HG03521 (cell line): ENCODE measurements around the gene DYRK1A.
"Not testable (repeated sequence)": the region's sequence is repeated elsewhere in the genome, so short reads cannot be mapped to it uniquely, and the experiment has no call there.

Experiments
- ATAC-seq: cut with Tn5 transposase; IDR thresholded peaks from one replicate; pipeline ENCODE4 v1.9.1; 2021; ENCODE audit warnings: mild to moderate bottlenecking, moderate library complexity; ENCODE audit not compliant: unreplicated experiment

Gene DYRK1A

DNA sequence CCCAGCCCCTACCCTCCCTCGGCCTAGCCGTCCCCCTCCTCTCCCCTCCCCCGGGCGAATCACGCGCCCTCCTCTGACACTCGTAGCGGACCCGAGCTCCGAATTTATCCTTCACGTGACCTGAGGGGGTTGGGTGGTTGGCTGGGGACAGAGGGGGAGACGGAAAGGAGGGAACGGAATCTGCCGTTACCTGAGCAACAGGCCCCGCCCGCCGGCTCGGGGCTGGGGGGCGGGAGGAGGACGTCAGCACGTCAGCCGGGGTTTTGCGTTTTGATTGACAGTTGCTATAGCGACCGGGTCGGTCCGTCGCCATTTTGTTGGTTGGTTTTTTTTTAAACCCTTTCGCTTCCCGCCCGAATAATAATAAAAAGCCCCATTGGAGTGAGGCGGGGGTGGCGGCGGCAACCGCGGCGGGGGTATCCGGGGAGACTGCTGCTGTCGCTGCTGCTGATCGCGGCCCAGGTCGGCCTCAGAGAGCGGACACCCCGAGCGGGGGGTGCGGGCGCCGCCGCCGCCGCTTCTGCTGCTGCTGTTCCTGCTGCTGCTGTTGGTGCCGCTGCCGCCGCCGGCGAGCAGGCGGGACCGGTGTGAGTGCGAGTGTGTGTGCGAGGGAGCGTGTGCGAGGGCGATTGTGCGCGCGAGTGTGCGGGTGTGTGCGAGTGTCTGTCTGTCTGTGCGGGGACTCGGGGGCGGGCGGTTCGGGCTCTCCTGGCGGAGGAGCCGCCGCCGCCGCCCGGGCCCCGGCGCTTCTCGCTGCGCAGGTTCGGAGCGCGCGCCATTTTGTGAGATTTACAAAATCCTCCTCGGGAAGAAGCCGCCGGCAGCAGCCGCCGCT lies at the start of gene DYRK1A:
TSS of gene DYRK1A (plus strand) at position 292 of the 835 bp plus-strand sequence. CDS start 53,602 bp downstream, outside the sequence.
- peak; percentile 63 for ATAC-seq

DNA sequence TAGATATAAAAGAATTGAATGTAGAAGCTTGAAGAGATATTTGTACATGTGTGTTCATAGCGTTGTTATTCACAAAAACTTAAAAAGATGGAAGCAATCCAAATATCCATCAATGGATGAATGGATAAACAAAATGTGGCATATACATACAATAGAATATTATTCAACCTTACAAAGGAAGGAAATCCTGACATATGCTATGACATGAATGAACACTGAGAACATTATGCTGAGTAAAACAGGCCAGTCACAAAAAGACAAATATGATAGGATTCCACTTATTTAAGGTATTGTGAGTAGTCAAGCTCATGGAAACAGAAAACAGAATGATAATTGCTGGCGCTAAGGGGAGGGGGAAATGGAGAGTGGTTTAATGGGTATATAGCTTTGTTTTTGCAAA lies 47.0 kb upstream of the DYRK1A start:
- ATAC-seq = no peak

DNA sequence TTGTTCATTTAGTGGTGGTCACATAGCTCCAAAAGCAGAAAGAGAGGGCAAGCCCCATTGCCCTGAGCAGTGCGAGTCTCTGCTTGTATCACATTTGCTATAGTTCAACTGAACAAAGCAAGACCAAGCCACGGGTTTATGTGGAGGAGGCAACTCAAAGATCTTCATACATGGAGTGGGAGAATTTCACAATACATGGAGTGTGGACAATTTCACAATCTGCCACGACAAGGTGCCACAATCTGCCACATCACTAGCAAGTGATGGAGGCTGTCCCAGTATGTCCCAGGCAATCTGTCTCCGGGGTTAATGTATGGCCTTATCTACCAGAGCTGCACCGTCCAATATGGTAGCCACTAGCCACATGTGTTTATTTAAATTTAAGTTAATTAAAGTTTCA lies 44.5 kb upstream of the DYRK1A start:
- no peak for ATAC-seq

DNA sequence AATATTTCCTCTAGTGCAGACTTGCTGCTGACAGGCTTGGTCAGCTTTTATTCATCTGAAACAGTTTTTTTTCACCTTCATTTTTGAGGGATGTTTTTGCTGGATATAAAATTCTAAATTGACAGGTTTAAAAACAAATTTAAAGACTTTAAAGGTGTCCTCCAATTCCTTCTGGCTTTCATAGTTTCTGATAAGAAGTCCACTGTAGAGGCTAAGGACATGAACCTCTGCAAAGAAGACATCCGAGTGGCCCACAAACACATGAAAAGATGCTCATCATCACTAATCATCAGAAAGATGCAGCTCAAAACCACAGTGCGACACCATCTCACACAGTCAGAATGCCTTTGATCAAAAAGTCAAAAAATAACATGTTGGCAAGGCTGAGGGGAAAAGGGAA lies 42.0 kb upstream of the DYRK1A start:
- ATAC-seq = no peak

DNA sequence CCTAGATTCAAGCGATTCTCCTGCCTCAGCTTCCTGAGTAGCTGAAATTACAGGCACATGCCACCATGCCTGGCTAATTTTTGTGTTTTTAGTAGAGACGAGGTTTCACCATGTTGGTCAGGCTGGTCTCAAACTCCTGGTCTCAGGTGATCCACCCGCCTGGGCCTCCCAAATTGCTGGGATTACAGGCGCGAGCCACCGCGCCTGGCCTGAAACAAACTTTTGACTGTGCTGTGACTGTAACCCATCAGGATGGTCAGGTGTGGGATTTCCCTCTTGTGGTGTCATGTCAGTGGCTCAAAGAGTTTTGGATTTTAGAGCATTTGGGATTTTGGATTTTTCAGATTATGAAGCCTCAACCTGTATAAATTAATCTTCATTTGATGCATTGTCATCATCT lies 38.4 kb upstream of the DYRK1A start:
- not testable (repeated sequence) for ATAC-seq

DNA sequence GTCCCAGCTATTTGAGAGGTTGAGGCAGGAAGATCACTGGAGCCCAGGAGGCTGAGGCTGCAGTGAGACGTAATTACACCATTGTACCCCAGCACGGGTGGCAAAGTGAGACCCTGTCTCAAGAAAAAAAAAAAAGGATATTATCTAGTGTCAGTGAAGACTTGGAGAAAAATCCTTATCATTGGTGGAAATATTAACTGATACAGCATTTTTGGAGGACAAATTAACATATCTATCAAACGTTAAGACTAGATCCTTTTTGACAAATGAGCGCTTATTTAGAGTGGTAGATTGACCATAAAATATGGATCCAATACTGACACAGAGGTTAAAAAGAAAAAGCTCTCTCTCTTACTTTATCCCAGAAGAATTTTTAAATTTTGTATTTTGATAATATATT lies 35.2 kb upstream of the DYRK1A start:
- ATAC-seq = no peak

DNA sequence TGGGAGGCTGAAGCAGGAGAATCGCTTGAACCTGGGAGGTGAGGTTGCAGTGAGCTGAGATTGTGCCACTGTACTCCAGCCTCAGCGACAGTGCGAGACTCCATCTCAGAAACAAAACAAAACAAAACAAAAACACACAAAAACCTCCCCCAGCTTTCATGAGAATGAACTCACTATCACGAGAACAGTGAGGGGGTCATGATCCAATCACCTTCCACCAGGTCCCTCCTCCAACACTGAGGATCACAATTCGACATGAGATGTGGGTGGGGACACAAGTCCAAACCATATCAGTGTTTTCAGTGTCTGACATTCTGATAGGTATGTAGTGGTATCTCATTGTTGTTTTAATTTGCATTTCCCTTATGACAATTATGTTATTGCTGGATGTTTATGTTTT lies 31.5 kb upstream of the DYRK1A start:
- ATAC-seq = no peak

DNA sequence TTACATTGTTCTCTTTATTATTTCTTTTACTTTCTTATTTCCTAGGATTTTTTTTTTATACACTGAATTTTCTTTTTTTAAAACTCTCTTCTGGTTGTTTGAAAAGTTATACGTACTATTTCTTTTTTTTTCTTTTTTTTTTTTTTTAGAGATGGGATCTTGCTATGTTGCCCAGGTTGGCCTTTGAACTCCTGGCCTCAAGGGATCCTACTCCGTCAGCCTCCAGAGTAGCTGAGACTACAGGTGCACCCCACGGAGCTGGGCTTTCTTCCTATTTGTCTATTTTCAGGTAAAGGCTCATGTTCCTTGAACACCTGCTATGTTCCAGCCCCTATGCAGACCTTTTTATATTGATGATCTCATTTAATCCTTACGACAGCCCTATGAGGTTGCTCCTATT lies 29.4 kb upstream of the DYRK1A start:
- no peak for ATAC-seq

DNA sequence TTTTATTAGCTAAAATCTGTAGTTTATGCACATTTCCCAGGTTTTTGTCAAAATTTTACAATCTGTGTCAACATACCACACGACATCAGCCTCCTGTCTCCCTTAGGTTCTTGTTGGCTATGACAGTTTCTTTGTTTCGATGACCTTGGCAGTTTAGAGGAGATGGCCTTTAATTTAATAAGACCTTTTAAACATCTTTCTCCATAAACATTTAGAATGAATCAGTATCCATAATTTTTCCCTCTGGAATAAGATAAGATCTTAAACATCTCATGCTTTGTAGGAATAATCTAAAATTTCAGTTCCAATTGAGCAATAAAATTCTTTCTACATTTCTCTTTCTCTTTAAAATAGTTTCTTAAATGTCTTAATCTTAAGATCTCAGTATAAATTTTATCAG lies 28.7 kb upstream of the DYRK1A start:
- no peak for ATAC-seq

DNA sequence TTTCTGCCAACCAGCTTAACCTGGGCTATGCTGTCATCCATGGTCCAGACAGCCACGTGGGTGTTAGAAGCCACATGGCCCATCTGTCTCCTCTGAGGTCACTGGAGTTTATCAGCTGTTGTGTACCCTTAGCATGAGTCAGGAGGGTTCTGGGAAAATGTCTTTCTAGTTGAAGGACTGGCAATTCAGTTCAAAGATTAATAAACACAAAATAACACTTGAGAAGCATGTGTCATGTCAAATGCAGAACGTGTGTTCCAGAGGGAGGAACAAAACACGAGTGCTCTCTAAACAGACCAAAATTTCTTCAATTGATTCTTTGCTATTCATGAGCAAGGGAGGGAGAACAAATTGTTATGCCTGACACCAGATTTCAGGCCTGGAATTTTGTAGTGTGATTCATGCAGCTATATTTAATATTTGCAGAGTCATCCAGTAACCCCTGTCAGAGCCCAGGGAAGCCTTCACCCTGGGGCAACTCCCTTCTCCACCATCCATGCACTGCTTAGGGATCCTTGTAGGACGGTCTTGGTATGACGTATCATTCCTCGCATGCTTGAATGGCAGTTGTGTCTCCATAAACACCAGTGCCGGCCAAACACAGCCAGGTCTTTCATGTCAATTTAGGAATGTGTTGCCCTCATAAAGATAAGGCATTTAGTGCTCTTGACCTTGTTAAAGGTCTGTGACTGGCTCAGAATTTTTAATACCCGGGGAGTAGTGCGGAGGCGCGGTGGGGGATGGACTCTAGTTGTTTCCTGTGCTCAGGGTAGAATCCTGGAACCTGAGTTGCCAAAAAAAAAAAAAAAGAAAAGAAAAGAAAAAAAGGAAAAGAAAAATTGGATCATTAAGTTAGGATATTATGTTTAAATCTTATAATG lies 27.7 kb upstream of the DYRK1A start:
- ATAC-seq = no peak

DNA sequence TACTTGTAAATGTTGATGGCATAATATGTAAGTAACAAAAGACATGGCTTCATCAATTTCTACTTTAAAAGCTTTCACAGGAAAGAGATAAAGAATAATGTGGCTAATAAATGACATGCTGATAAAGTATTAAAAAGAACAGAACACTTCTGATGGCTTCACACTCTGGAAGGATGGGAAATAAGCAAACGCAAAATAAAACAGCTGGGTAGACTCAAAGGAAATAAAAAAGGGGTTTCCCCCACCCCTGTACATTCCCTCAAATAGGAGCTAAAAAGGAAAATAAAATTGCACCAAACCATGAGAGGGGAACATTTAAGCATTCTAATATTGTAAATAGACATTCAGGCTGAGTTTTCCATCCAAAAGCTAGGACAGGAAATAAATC lies 27.0 kb upstream of the DYRK1A start:
- no peak for ATAC-seq

DNA sequence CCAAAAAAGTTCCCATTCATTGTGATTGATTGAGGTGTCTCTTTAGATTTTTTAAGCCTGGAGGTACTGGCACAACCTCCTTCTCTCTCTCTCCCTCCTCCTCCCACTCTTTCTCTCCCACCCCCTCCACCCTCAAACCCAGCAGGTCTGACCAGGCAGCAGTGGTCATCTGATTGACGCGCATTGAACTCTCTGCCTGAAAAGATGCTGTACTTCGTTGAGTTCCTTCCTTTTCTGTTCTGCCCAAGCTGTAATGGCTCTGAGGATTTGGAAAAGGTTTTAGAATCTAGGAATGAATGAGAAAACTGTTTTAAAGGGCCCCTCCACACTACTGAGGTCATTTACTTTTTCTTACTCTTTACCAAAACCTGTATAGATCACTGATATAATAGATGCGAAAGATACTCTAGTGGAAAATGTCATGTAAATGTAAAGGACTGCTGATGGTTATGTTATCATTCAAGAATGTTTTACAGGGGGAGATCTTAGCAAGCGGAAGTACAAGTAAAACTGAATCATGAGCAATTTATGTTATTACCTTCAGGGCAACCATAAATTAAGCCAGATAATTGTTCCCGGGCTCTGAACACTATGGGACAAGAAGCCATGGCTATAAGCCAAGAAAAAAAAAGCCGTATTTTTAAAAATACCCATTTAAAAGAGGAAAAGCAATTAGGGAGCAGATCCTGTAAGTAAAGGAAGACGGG lies 25.2 kb upstream of the DYRK1A start:
- ATAC-seq = no peak

DNA sequence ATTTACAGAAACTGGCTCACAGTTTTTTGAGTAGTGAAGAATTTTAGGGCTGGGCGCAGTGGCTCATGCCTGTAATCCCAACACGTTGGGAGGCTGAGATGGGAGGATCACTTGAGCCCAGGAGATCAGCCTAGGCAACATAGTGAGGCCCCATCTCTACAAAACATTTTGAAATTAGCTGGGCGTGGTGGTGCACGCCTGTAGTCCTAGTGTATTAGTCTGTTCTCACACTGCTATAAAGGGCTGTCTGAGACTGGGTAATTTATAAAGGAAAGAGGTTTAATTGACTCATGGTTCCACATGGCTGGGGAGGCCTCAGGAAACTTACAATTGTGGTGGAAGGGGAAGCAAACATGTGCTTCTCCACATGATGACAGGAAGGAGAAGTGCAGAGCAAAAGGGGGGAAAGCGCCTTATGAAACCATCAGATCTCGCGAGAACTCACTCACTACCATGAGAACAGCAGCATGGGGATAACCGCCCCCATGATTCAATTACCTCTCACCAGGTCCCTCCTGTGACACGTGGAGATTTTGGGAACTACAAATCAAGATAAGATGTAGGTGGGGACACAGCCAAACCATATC lies 24.4 kb upstream of the DYRK1A start:
- ATAC-seq = no peak

DNA sequence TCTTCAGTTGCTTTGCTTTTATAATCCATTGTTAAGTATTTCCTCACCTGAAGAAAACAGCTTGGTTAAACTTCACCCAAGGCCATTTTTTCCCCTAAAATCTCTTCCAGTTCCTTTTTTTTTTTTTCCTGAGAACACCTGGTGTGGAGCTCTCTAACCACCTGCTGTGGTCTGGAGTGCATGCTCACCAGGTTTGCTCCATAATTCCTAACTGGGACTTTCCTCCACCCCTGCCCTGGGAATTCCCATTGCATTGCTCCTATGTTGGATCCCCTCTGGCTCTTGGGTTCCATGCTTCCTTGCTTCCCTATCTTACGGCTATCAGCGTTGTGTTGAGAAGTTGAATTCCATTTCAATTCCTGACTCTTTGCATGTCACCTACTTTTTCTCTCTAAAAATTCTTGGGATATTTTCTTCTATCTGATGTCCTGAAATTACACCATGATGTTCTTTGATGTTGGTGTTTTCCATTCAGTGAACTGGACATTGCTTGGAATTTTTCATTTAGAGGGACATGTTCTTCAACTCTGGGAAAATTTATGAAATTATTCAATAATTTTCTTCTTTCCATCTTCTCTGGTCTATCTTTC lies 19.6 kb upstream of the DYRK1A start:
- no peak for ATAC-seq

DNA sequence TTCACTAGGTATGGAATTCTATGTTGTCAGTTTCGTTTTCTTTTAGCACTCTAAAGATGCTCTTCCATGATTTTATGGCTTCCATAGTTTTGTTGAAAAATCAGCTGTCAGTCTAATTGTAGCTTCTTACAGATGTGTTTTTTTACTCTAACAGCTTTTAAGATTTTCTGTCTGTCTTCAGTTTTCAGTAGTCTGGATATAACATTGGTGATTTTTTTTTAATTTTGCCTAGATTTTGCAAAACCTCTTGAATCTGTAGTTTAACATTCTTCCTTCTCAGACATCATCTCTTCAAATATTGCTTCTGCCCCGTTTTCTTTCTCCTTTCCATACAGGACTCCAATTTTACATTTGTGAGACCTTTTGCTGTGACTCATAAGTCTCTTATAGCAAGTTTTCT lies 17.9 kb upstream of the DYRK1A start:
- ATAC-seq = no peak

DNA sequence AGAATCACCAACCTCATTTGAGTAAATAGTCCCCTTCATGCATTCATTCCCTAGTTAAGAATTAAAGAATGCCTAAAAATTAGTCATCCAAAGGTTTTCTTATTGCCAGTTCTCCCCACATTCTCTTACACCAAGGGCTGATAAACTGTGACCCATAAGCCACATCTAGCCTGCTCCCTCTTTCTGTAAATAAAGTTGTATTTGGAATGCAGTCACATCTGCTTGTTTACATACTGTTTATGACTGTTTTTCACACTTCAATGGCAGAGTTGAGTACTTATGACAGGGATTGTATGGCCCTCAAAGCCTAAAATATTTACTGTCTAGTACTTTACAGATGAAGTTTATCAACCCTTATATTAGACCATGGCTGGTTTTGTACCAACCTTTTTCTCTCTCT lies 16.1 kb upstream of the DYRK1A start:
- no peak for ATAC-seq

DNA sequence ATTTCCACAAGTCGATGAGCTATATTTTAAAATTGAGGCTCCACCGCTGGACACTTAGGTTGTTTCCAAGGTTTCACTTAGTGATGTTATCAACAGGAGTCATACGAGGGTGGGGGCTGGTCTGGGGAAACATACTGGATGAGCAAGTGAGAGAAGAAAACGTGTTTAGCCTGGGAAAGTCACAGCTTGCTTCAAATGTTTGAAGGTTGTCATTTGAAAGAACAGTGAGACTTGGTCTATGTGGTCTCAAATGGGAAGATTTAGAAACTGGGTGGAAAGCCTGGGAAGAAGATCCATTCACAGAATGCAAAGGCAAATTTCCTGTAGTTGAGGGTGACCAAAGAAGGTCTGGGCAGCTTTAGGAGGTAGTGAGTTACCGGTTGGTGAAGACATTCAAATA lies 9.9 kb upstream of the DYRK1A start:
- no peak for ATAC-seq

DNA sequence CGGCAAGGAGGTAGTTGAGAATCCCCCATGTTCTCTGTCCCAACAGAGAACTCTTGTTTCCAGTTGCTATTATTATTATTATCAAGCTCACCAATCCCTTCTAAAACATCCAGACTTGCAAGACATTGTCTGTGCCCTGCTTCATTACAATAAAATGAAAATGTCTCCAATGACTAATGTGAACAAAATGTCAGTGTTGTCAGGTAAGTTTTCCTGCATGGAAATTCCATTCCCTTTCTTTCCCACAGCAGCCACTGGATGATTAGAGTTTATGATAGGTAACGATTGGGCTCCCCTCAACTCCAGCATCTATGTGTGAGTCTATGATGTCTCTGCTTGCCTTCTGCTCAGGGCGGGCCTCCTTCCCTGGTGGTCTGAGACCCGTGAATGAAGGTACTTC lies 8.9 kb upstream of the DYRK1A start:
- ATAC-seq = no peak

DNA sequence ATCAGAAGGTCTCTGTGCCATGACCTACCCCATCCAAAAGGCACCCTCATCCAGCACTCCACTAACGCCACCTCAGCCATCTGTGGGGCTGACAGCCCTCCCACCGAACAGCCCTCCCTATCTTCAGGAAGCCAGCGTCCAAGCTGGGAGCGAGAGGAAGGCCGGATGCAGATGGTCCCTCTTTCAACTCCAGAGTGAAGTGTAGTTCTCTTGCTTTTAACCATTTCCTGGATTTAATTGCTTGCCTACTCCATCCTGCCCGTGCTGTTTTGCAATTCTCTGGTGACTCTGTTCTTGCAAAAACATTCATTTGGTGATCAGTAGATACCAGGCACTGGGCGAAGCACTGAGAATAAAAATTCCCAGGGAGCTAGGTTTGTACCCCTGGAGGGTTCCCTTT lies 8.2 kb upstream of the DYRK1A start:
- no peak for ATAC-seq

DNA sequence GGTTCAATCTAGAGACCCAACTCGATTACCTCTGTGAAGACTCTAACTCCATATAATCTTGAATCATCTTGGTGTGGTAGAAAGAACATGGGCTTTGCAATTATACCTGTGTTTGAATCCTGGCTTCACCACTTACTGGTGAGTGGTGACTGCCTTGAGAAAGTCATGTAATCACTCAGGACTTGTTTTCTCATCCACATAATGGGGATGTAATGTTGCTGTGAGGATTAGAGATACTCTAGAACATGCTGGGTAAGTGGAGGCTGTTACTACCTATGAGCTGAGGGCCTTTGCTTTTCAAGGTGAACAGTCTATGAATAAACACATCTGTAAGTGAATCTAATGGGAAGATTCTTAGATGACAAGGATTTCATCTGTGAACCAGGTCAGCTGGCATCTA lies 2.6 kb upstream of the DYRK1A start:
- no peak for ATAC-seq

DNA sequence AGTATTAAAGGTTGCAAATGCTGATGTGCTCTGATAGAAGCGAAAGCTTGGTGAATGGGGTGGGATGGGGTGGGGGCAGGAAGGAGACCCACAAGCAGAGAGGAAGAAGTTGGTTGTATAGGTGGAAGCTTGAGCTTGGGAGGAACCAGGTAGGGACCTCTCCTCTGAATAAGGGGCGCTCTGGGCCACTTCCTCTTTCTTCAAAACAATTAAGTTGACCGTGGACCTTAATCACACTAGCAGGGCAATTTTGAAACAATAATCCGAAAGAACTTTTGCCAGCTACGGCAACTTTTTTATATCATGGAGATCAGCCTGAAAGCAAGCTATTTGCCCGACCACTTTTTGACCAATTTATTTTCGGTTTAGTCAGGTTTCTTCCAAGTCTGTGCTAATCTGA lies 1.9 kb upstream of the DYRK1A start:
- ATAC-seq = no peak
